Panc1 (cell line): ENCODE measurements around the gene CCDC18. TPM values are rescaled to one million over a fixed set of nuclear protein-coding genes. Genes with fewer than 3 reads are reported as not detected.

Source experiments
- ATAC-seq: fragments of 200-7000 bp; cut with Tn5 transposase; 2 replicates; pipeline ENCODE4 v1.9.1; 2020; ENCODE audit warnings: mild to moderate bottlenecking, moderate library complexity
- BruUV-seq: library from RNA; stranded (reverse); fragments of 400-500 nt; replicated peaks from 2 replicates; lab custom pipeline; 2021; lab: Mats Ljungman, UMichigan
- CTCF ChIA-PET: fragments of 300-600 bp; sonication (Branson Sonifier 250); formaldehyde crosslinking; loops from one replicate; lab custom pipeline; 2022; ENCODE audit warnings: antibody characterized with exemption; lab: Charles Lee
- POLR2A ChIA-PET: fragments of 300-600 bp; sonication (Branson Sonifier 250); formaldehyde crosslinking; loops from one replicate; lab custom pipeline; 2022; ENCODE audit warnings: antibody characterized with exemption; lab: Charles Lee
- DNase-seq: peaks from one replicate; pipeline ENCODE4 v3.0.0-alpha.2; 2010; ENCODE audit warnings: low read depth, low spot score
- H3K27ac ChIP-seq: 2 replicates; pipeline ENCODE4 v1.5.1; 2011; ENCODE audit warnings: mild to moderate bottlenecking, low read length, inconsistent platforms
- H3K27me3 ChIP-seq: fragments of 200-500 bp; sonication (Bioruptor generic); 2 replicates; pipeline ENCODE4 v1.6.0; 2014; ENCODE audit warnings: low read length, inconsistent platforms; ENCODE audit not compliant: control insufficient read depth, insufficient read depth
- H3K36me3 ChIP-seq: fragments of 200-500 bp; sonication (Bioruptor generic); 2 replicates; pipeline ENCODE4 v1.5.1; 2014; ENCODE audit warnings: inconsistent platforms, mild to moderate bottlenecking, low read length, moderate library complexity; ENCODE audit not compliant: control insufficient read depth, insufficient read depth
- H3K4me1 ChIP-seq: 2 replicates; pipeline ENCODE4 v1.5.1; 2011; ENCODE audit warnings: inconsistent platforms, mild to moderate bottlenecking, low read length, moderate library complexity; ENCODE audit not compliant: control insufficient read depth, insufficient read depth
- H3K4me3 ChIP-seq, 2 experiments: 2 replicates each; pipeline ENCODE4 v1.5.1; 2011 to 2012; ENCODE audit warnings: low read depth in 2 of 2, low read length in 2 of 2, mild to moderate bottlenecking in 2 of 2, inconsistent platforms in 1 of 2, moderate library complexity in 1 of 2
- H3K9me3 ChIP-seq: fragments of 200-500 bp; sonication (Bioruptor generic); 2 replicates; pipeline ENCODE4 v1.5.1; 2014; ENCODE audit warnings: low read depth, mild to moderate bottlenecking, inconsistent platforms, low read length, moderate library complexity; ENCODE audit not compliant: control insufficient read depth, insufficient read depth
- POLR2AphosphoS5 ChIP-seq: IDR thresholded peaks from 2 replicates; pipeline ENCODE4 v1.6.1; 2012; ENCODE audit warnings: mild to moderate bottlenecking, low read depth, low read length, moderate library complexity
- SIN3A ChIP-seq: IDR thresholded peaks from 2 replicates; pipeline ENCODE4 v1.6.1; 2012; ENCODE audit warnings: low read depth, mild to moderate bottlenecking, low read length, moderate library complexity, borderline replicate concordance; ENCODE audit not compliant: insufficient read depth
- TCF7L2 ChIP-seq: IDR thresholded peaks from 2 replicates; pipeline ENCODE4 v1.6.1; 2011; ENCODE audit warnings: mild to moderate bottlenecking, low read depth, low read length, inconsistent platforms
- in situ Hi-C: cut with HindIII; loops from 2 replicates; pipeline ENCODE4 v1.10.0; 2016; ENCODE audit warnings: low sequenced_read_pairs, low pct_unique_long_range_greater_than_20kb
- intact Hi-C: fragments of 100-400 bp; cut with micrococcal nuclease; formaldehyde crosslinking; loops from one replicate; pipeline ENCODE4 v1.10.0; 2022; ENCODE audit not compliant: unreplicated experiment
- total RNA-seq: library from RNA; stranded (reverse); gene quantifications from one replicate; pipeline ENCODE4 v1.2.1, GENCODE V29; 2021; ENCODE audit not compliant: unreplicated experiment
- TF ChIP-seq, protein P1 (sequence below): fragments of 450-650 bp; IDR thresholded peaks from 2 replicates; pipeline ENCODE4 v1.5.1; 2017; ENCODE audit warnings: mild to moderate bottlenecking
- TF ChIP-seq, protein P2 (sequence below), 2 experiments: IDR thresholded peaks; 2 replicates each; pipeline ENCODE4 v1.6.1; 2011 to 2012; ENCODE audit warnings: low read depth in 2 of 2, control low read depth in 1 of 2, low read length in 1 of 2, mild to moderate bottlenecking in 1 of 2, moderate library complexity in 1 of 2; ENCODE audit not compliant: insufficient read depth in 1 of 2

CCDC18 gene
- total RNA-seq, 1 experiment from 2014 or later = 11.6 TPM

DNA sequence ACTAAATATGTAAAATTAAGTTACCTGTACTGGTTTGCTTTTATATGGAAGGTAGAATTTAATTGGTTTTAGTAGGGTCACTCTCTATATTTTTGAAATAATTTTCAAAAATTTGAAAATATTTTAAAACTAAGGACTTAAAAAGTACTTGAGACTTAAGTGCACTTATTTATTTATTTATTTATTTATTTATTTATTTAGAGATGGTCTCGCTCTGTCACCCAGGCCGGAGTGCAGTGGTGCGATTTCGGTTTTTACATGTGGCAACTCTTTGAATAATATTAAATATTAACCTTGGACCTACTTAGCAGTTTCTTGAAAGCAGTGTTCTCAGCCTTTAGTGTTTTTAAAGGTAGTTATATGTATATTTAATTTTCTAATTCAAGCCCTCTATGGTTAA, 36.8 kb upstream of the CCDC18 start:
- POLR2A ChIA-PET = no interaction called here
- no TSS peak for BruUV-seq

DNA sequence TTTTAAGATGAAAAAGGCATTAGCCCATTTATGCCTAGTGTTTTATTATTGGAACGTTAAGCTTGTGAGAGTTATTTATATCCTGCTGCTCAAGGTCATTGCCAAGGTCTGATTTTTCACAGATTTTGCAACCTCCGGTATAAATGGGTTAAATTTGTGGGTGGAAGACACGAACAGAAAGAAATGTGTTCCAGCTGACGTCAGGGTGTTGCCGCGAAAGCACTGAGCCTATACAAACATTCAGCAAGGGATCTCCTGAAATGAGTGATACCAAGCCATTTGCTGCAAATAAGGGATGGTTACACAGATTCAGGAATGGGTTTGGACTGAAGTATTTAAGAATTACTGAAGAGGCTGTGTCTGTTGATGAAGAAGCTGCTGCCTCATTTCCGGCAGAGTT, 32.5 kb upstream of the CCDC18 start:
- H3K27ac ChIP-seq = no peak overlapping the region
- DNase-seq = no peak
- no peaks in the 10 kb centered on the region for H3K4me1 ChIP-seq
- no TSS peak for BruUV-seq
- no peak for ATAC-seq
- H3K4me3 ChIP-seq = no peak overlapping the region
- TF ChIP-seq TCF7L2 (no peak), SIN3A (no peak), POLR2AphosphoS5 (no peak)
- TF ChIP-seq, protein P1, sequence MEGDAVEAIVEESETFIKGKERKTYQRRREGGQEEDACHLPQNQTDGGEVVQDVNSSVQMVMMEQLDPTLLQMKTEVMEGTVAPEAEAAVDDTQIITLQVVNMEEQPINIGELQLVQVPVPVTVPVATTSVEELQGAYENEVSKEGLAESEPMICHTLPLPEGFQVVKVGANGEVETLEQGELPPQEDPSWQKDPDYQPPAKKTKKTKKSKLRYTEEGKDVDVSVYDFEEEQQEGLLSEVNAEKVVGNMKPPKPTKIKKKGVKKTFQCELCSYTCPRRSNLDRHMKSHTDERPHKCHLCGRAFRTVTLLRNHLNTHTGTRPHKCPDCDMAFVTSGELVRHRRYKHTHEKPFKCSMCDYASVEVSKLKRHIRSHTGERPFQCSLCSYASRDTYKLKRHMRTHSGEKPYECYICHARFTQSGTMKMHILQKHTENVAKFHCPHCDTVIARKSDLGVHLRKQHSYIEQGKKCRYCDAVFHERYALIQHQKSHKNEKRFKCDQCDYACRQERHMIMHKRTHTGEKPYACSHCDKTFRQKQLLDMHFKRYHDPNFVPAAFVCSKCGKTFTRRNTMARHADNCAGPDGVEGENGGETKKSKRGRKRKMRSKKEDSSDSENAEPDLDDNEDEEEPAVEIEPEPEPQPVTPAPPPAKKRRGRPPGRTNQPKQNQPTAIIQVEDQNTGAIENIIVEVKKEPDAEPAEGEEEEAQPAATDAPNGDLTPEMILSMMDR = no peak
- TF ChIP-seq, protein P2, sequence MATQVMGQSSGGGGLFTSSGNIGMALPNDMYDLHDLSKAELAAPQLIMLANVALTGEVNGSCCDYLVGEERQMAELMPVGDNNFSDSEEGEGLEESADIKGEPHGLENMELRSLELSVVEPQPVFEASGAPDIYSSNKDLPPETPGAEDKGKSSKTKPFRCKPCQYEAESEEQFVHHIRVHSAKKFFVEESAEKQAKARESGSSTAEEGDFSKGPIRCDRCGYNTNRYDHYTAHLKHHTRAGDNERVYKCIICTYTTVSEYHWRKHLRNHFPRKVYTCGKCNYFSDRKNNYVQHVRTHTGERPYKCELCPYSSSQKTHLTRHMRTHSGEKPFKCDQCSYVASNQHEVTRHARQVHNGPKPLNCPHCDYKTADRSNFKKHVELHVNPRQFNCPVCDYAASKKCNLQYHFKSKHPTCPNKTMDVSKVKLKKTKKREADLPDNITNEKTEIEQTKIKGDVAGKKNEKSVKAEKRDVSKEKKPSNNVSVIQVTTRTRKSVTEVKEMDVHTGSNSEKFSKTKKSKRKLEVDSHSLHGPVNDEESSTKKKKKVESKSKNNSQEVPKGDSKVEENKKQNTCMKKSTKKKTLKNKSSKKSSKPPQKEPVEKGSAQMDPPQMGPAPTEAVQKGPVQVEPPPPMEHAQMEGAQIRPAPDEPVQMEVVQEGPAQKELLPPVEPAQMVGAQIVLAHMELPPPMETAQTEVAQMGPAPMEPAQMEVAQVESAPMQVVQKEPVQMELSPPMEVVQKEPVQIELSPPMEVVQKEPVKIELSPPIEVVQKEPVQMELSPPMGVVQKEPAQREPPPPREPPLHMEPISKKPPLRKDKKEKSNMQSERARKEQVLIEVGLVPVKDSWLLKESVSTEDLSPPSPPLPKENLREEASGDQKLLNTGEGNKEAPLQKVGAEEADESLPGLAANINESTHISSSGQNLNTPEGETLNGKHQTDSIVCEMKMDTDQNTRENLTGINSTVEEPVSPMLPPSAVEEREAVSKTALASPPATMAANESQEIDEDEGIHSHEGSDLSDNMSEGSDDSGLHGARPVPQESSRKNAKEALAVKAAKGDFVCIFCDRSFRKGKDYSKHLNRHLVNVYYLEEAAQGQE (IDR thresholded peaks at IDR 0.05; ENCODE audit: insufficient read depth in 1 of 2, low read depth in 2 of 2, low read length in 1 of 2) = no peak
- ChIA-PET POLR2A (no interaction called here), CTCF (no interaction called here)
- no peaks in the 10 kb centered on the region for H3K9me3 ChIP-seq
- peaks cover 5% of the 10 kb centered on the region for H3K36me3 ChIP-seq
- intact Hi-C loops (no loop called here), in situ Hi-C loops (no loop called here)
- no peaks in the 10 kb centered on the region for H3K27me3 ChIP-seq

More for the DNA sequence above, 36.8 kb upstream of the CCDC18 start:
- DNase-seq (no peak), ATAC-seq (no peak)
- intact Hi-C loops = no loop called here
- TF ChIP-seq, protein P2 (IDR thresholded peaks at IDR 0.05; ENCODE audit: insufficient read depth in 1 of 2, low read depth in 2 of 2, low read length in 1 of 2) = no peak
- TF ChIP-seq POLR2AphosphoS5 (no peak), TCF7L2 (no peak), SIN3A (no peak)
- TF ChIP-seq, protein P1 = no peak
- H3K4me1 ChIP-seq = no peaks in the 10 kb centered on the region; the same call in 1 of the 2 replicates
- CTCF ChIA-PET = no interaction called here
- H3K4me3 ChIP-seq = no peak overlapping the region
- no peaks in the 10 kb centered on the region for H3K9me3 ChIP-seq
- no peak overlapping the region for H3K27ac ChIP-seq
- in situ Hi-C loops = no loop called here
- no peaks in the 10 kb centered on the region for H3K27me3 ChIP-seq
- H3K36me3 ChIP-seq = peaks cover 4% of the 10 kb centered on the region; the same call in 1 of the 2 replicates
